ACC112 (cell line): ENCODE results near the gene CAPN5.
"Not testable (repeated sequence)": the region's sequence is repeated elsewhere in the genome, so short reads cannot be mapped to it uniquely, and the experiment has no call there.

Source experiments
- H2AFZ ChIP-seq: fragments of 200-600 bp; sonication (generic); one replicate; pipeline ENCODE4 v1.6.0; 2017; ENCODE audit warnings: antibody characterized with exemption, low read length; ENCODE audit not compliant: unreplicated experiment
- H3K27ac ChIP-seq: fragments of 200-600 bp; sonication (generic); 2 replicates; pipeline ENCODE4 v1.5.1; 2014; ENCODE audit warnings: low read depth, mild to moderate bottlenecking, antibody characterized with exemption, low read length, moderate library complexity
- H3K27me3 ChIP-seq: fragments of 200-600 bp; sonication (generic); 2 replicates; pipeline ENCODE4 v1.6.1; 2014; ENCODE audit warnings: mild to moderate bottlenecking, antibody characterized with exemption, low read length, moderate library complexity, mixed read lengths; ENCODE audit not compliant: insufficient read depth
- H3K36me3 ChIP-seq: fragments of 200-600 bp; sonication (generic); 2 replicates; pipeline ENCODE4 v1.6.1; 2016; ENCODE audit warnings: mild to moderate bottlenecking, antibody characterized with exemption, low read length, moderate library complexity, mixed read lengths; ENCODE audit not compliant: insufficient read depth
- H3K4me1 ChIP-seq: fragments of 200-600 bp; sonication (generic); one replicate; pipeline ENCODE4 v1.6.1; 2016; ENCODE audit warnings: low read length, mixed read lengths; ENCODE audit not compliant: insufficient read depth, unreplicated experiment, control insufficient read depth
- H3K4me3 ChIP-seq: fragments of 200-600 bp; sonication (generic); 2 replicates; pipeline ENCODE4 v1.5.1; 2014; ENCODE audit warnings: mild to moderate bottlenecking, low read depth, low read length
- H3K79me2 ChIP-seq: fragments of 200-600 bp; sonication (generic); one replicate; pipeline ENCODE4 v1.6.0; 2016; ENCODE audit warnings: low read length; ENCODE audit not compliant: control insufficient read depth, unreplicated experiment, insufficient read depth

The CAPN5 gene

DNA sequence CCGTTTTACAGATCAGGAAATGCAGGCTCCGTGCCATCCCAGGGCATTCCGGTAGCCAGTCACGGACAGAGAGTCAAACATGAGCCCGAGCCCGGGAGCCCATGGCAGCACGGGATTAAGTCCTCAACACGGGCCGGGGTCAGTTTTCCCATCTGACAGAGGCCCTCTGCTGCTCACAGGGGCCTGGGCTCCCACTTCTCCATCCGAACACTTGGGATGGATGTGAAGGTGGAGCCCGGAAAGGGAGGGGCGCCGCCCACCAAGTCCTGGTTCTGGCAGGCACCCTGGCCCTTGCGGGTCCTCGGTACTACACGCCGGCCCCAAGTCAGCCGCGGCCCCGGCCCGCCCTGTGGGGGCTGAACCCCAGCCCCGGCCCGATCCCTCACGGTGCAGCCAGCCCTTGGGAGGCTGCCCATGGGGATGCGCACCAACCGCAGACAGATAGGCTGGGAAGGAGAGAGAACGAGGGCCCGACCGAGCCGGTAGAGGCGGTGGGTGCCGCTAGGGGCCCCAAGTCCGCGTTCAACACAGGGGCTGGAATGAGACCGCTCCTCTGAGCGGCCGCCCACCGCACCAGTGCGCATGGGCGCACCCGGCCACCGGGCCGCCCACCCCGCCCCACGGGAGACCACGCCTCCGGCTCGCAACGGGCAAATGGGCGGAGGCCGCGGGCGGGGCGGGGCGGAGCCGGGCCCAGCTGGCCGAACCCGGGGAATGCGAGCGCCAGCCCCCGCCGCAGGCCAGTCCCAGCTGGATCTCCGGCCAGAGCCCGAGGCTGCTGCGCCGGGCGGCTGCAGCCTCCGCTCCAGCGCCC lies at the start of gene CAPN5:
Gene CAPN5, plus strand, starts transcription at position 743 of the 814 bp plus-strand sequence. CDS start 17,916 bp downstream, outside the sequence.
- H3K4me1 ChIP-seq, result peaks cover 12% of the 10 kb centered on the region
- H3K79me2 ChIP-seq, result peaks cover 36% of the 10 kb centered on the region
- peak within 1 kb of the TSS; percentile 90 for H3K4me3 ChIP-seq
- H2AFZ ChIP-seq, result peak within 1 kb of the TSS; percentile 65
- H3K36me3 ChIP-seq, result no peaks in the 10 kb centered on the region
- peak within 1 kb of the TSS; percentile 45 for H3K27ac ChIP-seq
- H3K27me3 ChIP-seq, result no peaks in the 10 kb centered on the region

DNA sequence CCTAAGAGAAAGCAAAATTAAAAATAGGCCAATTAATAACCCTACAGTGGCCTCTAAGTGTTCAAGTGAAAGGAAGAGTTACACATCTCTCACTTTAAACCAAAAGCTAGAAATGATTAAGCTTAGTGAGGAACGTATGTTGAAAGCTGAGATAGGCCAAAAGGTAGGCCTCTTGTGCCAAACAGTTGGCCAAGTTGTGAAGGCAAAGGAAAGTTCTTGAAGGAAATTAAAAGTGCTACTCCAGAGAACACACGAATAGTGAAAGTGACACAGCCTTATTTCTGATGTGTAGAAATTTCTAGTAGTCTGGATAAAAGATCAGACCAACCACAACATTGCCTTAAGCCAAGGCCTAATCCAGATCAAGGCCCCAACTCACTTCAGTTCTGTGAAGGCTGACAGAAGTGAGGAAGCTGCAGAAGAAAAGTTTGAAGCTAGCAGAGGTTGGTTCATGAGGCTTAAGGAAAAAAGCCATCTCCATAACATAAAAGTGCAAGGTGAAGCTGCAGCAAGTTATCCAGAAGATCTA lies 48.3 kb upstream of the CAPN5 start:
- not testable (repeated sequence) for H3K27me3 ChIP-seq, H2AFZ ChIP-seq, H3K27ac ChIP-seq, H3K4me3 ChIP-seq, H3K79me2 ChIP-seq, H3K36me3 ChIP-seq
- peaks cover 24% of the 10 kb centered on the region for H3K4me1 ChIP-seq

DNA sequence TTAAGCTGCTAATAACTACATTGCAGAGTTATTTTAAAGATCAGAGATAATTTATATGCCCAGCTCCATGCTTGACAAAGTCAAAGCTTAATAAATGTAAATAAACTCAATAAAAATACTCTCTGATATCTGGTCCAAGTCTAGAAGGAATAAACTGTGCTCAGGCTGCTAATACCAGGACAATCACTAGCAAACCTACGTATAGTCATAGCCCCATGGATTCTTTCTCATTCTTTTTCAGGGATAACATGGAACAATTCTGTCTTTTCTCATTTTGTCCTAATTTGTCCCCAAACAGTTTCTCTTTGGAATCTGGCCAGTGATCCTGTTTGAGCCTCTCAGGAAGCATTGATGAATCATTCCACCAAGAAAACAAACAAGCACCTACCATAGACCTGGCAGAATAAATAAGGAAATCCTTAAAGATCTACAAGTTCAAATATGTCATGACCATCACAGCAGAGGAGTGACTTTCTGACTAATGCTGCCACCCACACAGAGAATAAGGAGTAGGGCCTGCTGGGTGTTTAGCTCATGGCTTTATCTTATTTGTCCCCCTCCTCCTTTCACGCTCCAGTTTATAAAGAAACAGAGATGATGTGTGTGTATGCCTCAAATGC lies 46.7 kb upstream of the CAPN5 start:
- Histone ChIP-seq H3K27ac (peak overlapping the region; percentile 34), H3K4me3 (no peak overlapping the region), H2AFZ (no peak overlapping the region), H3K79me2 (no peaks in the 10 kb centered on the region), H3K4me1 (peaks cover 24% of the 10 kb centered on the region), H3K36me3 (no peaks in the 10 kb centered on the region), H3K27me3 (no peaks in the 10 kb centered on the region)

DNA sequence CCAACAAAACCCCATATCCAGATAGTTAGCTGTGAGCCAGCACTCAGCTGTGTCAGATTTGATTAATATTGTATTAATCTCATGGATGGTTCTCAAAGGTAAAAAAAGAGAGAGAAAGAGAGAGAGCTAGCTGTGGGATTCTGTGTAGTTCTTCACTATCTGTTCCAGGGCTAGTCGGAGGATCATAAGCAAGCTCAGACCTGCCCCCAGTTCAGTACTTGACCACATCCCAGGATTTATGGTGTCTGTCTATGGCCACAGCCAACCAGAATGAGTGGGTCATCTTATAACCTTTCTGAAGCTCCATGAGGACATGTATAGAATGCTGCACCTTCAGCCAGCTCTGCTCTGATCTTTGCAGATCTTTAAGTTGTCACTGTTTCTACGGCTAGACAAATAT lies 46.0 kb upstream of the CAPN5 start:
- peak overlapping the region; percentile 24; the same call in 1 of the 2 replicates for H3K27ac ChIP-seq
- H3K79me2 ChIP-seq, result no peaks in the 10 kb centered on the region
- H3K4me1 ChIP-seq, result peaks cover 21% of the 10 kb centered on the region
- H2AFZ ChIP-seq, result no peak overlapping the region
- H3K27me3 ChIP-seq, result no peaks in the 10 kb centered on the region
- no peaks in the 10 kb centered on the region for H3K36me3 ChIP-seq
- no peak overlapping the region for H3K4me3 ChIP-seq

DNA sequence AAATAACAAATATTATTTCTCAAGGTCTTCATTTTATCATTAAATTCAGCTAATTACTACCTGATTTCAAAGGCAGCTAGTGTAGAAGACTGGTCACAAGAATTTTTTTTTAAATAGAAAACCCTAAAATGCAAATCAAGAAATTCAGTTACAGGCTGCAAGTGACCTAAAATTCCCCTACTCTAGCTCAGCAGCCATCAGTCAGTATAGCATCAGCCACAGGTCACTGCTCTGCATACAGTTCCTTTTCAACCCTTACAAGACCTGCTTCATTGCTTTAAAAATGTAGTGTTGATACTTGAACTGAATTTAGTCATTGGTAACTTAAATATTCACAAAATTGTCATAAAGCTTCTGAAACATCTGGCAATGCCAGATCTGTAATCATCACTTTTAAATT lies 42.0 kb upstream of the CAPN5 start:
- Histone ChIP-seq H2AFZ (no peak overlapping the region), H3K4me1 (peaks cover 15% of the 10 kb centered on the region), H3K27ac (no peak overlapping the region), H3K79me2 (no peaks in the 10 kb centered on the region), H3K36me3 (no peaks in the 10 kb centered on the region), H3K27me3 (0 out of 2 replicates have a peak, but pooled peaks cover under 1% of the 10 kb centered on the region), H3K4me3 (no peak overlapping the region)

DNA sequence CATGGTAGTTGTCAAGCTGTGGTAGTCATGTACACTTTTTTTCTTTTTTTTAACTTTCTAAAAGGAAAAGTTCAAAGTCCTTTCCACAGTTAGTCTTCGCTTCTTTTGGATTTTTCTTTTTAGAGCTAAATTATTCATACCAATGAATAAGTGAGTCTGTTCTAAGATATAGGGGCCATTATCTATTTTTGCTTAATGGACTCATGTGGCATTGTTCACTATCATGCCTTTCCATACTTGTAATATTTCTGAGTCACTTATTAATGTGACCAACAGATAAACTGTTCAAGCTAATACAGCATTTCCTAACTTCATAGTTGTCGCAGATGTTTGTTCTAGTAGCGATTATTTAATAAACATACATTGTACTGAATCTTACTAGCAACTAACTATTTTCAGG lies 40.5 kb upstream of the CAPN5 start:
- Histone ChIP-seq H3K4me3 (no peak overlapping the region), H3K79me2 (no peaks in the 10 kb centered on the region), H3K4me1 (no peaks in the 10 kb centered on the region), H2AFZ (no peak overlapping the region), H3K36me3 (no peaks in the 10 kb centered on the region), H3K27me3 (peaks cover 14% of the 10 kb centered on the region), H3K27ac (no peak overlapping the region)

DNA sequence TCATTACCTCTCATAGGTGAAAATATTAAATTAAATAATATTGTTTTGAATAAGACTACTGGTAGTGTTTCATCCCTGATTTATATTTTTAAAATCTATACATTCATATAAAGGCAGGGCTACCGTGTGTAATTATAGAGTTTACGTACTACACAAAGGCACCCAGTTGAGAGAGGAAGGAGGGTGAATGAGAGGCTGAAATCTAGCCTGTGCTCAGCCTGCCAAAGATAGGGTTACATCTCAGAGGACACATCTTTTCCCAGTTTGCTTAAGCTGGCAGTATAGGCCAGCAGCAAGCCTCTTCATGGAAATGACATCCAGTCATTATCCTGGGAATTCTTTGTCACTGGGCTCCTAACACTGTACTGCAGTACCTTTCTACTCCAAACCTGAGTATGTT lies 40.0 kb upstream of the CAPN5 start:
- Histone ChIP-seq H2AFZ (no peak overlapping the region), H3K27ac (no peak overlapping the region), H3K4me3 (no peak overlapping the region), H3K4me1 (no peaks in the 10 kb centered on the region), H3K79me2 (no peaks in the 10 kb centered on the region), H3K36me3 (no peaks in the 10 kb centered on the region), H3K27me3 (peaks cover 14% of the 10 kb centered on the region)

DNA sequence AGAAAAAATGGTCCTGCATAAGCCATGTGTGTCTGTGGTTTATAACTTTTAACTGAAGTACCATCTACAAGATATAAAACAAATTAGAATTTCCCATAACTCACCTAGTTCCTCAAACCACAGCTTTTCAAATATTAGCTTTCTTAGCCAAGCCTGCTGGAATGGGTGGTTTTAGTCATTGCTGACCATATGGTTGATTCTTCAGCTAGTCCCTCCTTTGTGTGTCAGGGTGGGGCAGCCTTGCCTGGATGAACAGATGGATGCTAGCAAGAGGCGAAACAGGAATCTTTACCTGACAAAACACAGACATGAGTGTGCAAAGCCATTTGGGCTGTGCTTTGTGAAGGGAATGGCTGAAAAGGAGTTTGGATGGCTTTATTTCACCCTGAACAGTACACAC lies 39.5 kb upstream of the CAPN5 start:
- Histone ChIP-seq H2AFZ (no peak overlapping the region), H3K79me2 (no peaks in the 10 kb centered on the region), H3K27me3 (peaks cover 14% of the 10 kb centered on the region), H3K27ac (no peak overlapping the region), H3K4me1 (no peaks in the 10 kb centered on the region), H3K4me3 (no peak overlapping the region), H3K36me3 (no peaks in the 10 kb centered on the region)

DNA sequence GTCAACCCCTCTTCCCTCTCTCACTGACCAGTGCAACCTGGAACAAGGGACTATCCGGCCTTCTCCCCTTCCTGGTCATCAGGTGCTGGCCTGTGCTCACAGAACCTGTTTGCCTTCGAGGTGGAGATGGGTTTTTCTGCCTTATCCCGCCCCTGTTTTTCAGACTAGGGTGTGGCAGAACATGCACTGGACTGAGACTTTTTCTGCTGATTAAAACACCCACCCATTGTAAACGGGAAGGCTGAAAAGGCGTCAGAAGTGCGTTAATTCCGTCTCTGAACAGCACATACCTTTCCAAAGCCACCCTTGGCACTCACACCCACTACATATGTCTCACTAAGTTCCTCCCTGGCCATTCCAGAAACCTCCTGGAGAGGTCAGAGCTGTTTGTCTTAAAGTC lies 36.9 kb upstream of the CAPN5 start:
- H3K4me3 ChIP-seq, result no peak overlapping the region
- H3K36me3 ChIP-seq, result no peaks in the 10 kb centered on the region
- no peaks in the 10 kb centered on the region for H3K4me1 ChIP-seq
- H3K27ac ChIP-seq, result no peak overlapping the region
- peaks cover 14% of the 10 kb centered on the region for H3K27me3 ChIP-seq
- no peak overlapping the region for H2AFZ ChIP-seq
- H3K79me2 ChIP-seq, result no peaks in the 10 kb centered on the region

DNA sequence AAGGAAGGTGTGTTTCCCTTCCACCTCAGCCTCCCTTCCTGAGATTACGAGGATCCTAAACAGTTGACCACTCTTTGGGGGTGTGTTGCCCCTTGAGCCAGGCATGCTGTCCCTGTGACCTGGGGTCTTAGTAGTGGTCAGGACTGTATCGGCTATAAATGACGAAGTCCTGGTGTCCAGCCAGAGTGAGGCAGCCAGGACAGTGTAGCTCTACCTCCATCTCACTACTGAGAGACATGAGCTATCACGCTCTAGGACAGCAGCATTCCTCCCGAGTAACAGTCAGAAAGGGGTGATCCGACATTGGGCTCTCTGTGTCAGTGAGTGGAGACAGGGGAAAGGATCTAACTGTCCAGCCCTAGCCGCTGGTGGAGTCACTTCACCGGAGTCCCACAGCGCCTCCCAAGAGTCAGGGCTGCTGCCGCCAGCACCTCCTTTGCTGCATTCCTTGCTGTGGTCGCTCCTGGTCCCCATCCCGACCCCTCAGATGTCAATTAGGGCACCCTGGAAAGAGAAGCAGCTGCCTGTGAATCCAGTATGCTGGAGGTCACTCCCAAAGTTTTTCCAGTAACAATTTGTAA lies 35.8 kb upstream of the CAPN5 start:
- Histone ChIP-seq H3K27ac (no peak overlapping the region), H3K4me3 (no peak overlapping the region), H3K27me3 (peaks cover 14% of the 10 kb centered on the region), H3K4me1 (no peaks in the 10 kb centered on the region), H3K79me2 (no peaks in the 10 kb centered on the region), H2AFZ (no peak overlapping the region), H3K36me3 (no peaks in the 10 kb centered on the region)
